Suprapubic skin (tissue), 4 donors: ENCODE data around the gene CTSD. TPM values are rescaled to one million over a fixed set of nuclear protein-coding genes. Genes with fewer than 3 reads are reported as not detected.
A peak's percentile ranks its signal among the peaks of the same experiment; 100 is the strongest.

Source experiments
- DNase-seq, 2 donors: peaks; one replicate each; pipeline ENCODE4 v3.0.0-alpha.2; 2019; ENCODE audit warnings: low spot score in 2 of 2
- H3K27ac ChIP-seq: fragments of 200-600 bp; sonication (generic); one replicate; pipeline ENCODE4 v1.5.1; 2019
- H3K27me3 ChIP-seq: fragments of 200-600 bp; sonication (generic); one replicate; pipeline ENCODE4 v1.5.1; 2019
- H3K36me3 ChIP-seq: fragments of 200-600 bp; sonication (generic); one replicate; pipeline ENCODE4 v1.5.1; 2019
- H3K4me1 ChIP-seq: fragments of 200-600 bp; sonication (generic); one replicate; pipeline ENCODE4 v1.5.1; 2019
- H3K4me3 ChIP-seq: fragments of 200-600 bp; sonication (generic); one replicate; pipeline ENCODE4 v1.5.1; 2019; ENCODE audit warnings: mild to moderate bottlenecking
- H3K9me3 ChIP-seq: fragments of 200-600 bp; sonication (generic); one replicate; pipeline ENCODE4 v1.5.1; 2019
- EP300 ChIP-seq: sonication (generic); formaldehyde crosslinking; IDR thresholded peaks from one replicate; pipeline ENCODE4 v1.6.1; 2017; ENCODE audit warnings: antibody characterized with exemption
- POLR2A ChIP-seq, 2 donors: fragments of 450-650 bp; IDR thresholded peaks; one replicate each; pipeline ENCODE4 v1.6.1; 2017; ENCODE audit warnings: antibody characterized with exemption in 2 of 2, mild to moderate bottlenecking in 2 of 2, moderate library complexity in 2 of 2
- POLR2AphosphoS5 ChIP-seq, 3 donors: sonication (generic); formaldehyde crosslinking; IDR thresholded peaks; one replicate each; pipeline ENCODE4 v1.6.1; 2017; ENCODE audit warnings: antibody characterized with exemption in 3 of 3
- WGBS: methylation state at CpG from one replicate; pipeline ENCODE4 v1.1.5; 2018; 5-methylcytosine and 5-hydroxymethylcytosine counted together
- total RNA-seq, 4 donors: library from RNA; depleted of rRNA; stranded (reverse); fragments of >200 nt; gene quantifications; one replicate each; pipeline ENCODE4 v1.1.0, GENCODE V29; 2016
- TF ChIP-seq, protein P1 (sequence below), 2 donors: fragments of 200-600 bp in 1 of 2; fragments of 450-650 bp in 1 of 2; sonication (generic) in 1 of 2; IDR thresholded peaks; one replicate each; pipeline ENCODE4 v1.5.1; 2016 to 2019; ENCODE audit warnings: antibody characterized with exemption in 2 of 2, mild to moderate bottlenecking in 1 of 2, moderate library complexity in 1 of 2

Gene CTSD
- total RNA-seq, 4 donors from 2014 or later = 319 to 596 (median 469) TPM

DNA sequence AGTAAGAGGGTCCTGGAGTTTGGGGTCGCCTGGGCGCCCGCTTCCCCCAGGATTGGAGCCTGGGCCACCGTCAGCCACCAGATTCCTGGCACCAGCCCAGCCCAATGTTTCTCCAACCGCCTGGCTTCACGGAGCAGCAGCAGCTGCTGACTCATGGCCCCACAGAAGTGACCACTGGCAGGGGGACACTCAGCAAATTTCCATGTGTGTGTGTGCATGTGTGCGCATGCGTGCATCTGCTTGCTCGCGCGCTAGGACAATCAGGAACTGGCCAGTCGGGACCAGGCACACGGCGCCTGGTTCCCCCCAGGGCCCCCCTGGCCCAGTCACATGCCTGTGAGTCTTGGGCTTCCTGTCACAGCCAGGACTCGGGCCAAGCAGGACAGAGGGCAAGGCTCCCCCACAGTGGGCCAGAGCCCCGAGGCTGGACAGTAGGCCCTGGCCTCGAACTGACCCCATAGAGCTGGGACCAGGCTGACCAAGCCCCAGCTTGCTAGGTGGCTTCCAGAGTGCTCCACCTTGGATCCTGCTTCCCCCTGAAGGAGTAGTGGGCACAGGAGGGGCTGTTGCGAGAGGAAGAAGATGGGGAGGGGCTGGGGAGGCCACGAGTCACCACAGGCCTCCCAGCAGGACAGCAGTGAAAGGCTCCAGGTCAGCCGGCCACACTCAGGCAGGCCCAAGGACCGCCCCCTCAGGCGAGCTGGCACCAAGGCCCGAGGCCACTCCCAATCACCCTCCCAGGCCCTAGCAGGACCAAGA lies 3.2 kb downstream of the CTSD start:
- H3K36me3 ChIP-seq = peaks cover 59% of the 10 kb centered on the region
- no peaks in the 10 kb centered on the region for H3K9me3 ChIP-seq
- peak overlapping the region; percentile 88 for H3K27ac ChIP-seq
- TF ChIP-seq POLR2A (IDR thresholded peaks at IDR 0.05) = no peak
- TF ChIP-seq POLR2AphosphoS5 (IDR thresholded peaks at IDR 0.05) = no peak
- peak overlapping the region; percentile 74 for H3K4me3 ChIP-seq
- H3K4me1 ChIP-seq = peaks cover 80% of the 10 kb centered on the region
- no peaks in the 10 kb centered on the region for H3K27me3 ChIP-seq
- DNase-seq = peak in 1 of 2 donors; percentile 88
- 47% methylated on average over 5 of the region's 23 CpGs for WGBS

DNA sequence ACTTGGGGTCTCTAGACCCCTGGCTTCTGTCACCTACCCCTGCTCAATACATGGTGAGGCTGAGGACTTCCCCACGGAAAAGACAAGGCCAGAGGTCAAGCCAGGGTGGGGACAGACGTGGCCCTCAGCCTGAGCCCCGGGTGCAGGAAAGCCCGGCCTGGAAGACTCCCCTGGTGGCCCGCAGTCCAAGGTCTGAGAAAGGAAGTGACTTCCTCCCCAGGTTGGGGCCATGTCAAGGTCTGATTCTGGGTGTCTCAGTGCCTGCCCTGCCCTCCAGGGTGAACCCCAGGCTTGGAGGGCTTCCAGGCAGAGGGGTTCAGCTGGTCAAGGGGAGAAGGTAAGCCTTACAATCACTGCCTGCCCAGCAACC lies 3.9 kb downstream of the CTSD start:
- peaks cover 80% of the 10 kb centered on the region for H3K4me1 ChIP-seq
- no peaks in the 10 kb centered on the region for H3K9me3 ChIP-seq
- no peak overlapping the region for H3K4me3 ChIP-seq
- TF ChIP-seq POLR2A (IDR thresholded peaks at IDR 0.05) (no peak), EP300 (no peak), POLR2AphosphoS5 (IDR thresholded peaks at IDR 0.05) (no peak)
- TF ChIP-seq, protein P1, sequence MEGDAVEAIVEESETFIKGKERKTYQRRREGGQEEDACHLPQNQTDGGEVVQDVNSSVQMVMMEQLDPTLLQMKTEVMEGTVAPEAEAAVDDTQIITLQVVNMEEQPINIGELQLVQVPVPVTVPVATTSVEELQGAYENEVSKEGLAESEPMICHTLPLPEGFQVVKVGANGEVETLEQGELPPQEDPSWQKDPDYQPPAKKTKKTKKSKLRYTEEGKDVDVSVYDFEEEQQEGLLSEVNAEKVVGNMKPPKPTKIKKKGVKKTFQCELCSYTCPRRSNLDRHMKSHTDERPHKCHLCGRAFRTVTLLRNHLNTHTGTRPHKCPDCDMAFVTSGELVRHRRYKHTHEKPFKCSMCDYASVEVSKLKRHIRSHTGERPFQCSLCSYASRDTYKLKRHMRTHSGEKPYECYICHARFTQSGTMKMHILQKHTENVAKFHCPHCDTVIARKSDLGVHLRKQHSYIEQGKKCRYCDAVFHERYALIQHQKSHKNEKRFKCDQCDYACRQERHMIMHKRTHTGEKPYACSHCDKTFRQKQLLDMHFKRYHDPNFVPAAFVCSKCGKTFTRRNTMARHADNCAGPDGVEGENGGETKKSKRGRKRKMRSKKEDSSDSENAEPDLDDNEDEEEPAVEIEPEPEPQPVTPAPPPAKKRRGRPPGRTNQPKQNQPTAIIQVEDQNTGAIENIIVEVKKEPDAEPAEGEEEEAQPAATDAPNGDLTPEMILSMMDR (IDR thresholded peaks at IDR 0.05) = no peak
- H3K36me3 ChIP-seq = peaks cover 65% of the 10 kb centered on the region
- no peaks in the 10 kb centered on the region for H3K27me3 ChIP-seq
- DNase-seq = no peak
- WGBS = no CpG with 5 or more reads among the region's 5 CpGs
- peak overlapping the region; percentile 49 for H3K27ac ChIP-seq

DNA sequence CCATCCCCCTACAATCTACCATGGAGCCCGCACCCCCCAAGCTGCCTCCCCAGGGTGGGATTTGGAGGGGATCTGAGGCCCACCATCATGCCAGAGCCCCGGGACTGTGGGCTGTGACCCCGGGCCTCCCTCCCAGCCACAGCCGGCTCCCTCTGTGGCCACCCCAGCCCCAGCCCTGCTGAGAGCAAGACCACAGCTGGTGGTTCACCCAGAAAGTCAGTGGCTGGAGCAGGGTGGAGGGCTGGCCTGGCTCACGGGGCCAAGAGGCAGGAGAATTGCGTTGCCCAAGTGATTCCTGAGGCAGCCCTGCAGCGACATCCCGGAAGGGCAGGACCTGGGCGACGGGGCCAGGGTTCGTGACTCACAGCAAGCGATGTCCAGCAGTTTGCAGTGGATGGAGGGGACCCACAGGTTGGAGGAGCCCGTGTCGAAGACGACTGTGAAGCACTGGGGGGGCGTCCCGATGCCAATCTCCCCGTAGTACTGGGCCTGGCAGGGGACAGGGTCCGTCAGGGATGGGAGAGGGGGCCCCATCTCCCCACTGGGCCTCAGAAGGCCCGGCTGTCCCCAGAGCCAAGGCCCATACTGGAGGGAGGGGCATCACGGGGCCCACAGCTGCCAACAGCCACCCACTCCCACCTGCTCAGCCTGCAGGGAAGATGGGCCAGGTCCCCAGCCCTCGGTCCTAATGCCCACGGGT lies 4.4 kb downstream of the CTSD start:
- H3K4me3 ChIP-seq = no peak overlapping the region
- no peak overlapping the region for H3K27ac ChIP-seq
- no peak for DNase-seq
- H3K27me3 ChIP-seq = no peaks in the 10 kb centered on the region
- H3K4me1 ChIP-seq = peaks cover 78% of the 10 kb centered on the region
- 100% methylated on average over 1 of the region's 23 CpGs for WGBS
- TF ChIP-seq POLR2AphosphoS5 (IDR thresholded peaks at IDR 0.05) = no peak
- no peak for TF ChIP-seq EP300
- TF ChIP-seq, protein P1 (IDR thresholded peaks at IDR 0.05) = no peak
- TF ChIP-seq POLR2A (IDR thresholded peaks at IDR 0.05) = no peak
- H3K9me3 ChIP-seq = no peaks in the 10 kb centered on the region
- peaks cover 71% of the 10 kb centered on the region for H3K36me3 ChIP-seq

DNA sequence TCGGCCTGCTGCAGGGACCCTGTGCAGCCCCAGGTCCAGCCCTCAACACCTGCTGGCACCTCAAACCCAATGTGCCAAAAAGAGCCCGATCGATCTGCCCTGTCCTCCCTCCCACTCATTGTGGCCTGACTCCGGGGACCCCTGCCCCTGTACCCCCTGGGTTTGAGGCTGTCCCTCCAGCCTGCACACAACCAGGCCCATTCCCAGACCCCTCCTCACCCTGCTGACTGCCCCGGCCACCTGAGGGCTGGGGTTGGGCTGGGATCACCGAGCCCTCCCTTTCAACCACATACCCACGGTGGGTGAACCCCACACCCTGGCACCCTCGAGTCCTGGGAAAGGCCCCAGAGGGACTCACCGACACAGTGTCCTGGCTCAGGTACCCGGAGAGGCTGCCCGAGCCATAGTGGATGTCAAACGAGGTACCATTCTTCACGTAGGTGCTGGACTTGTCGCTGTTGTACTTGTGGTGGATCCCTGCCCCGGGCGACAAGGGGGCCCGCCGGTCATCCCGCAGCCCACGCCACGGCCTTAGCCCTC lies 5.0 kb downstream of the CTSD start:
- Histone ChIP-seq H3K27me3 (no peaks in the 10 kb centered on the region), H3K4me3 (no peak overlapping the region), H3K27ac (no peak overlapping the region), H3K9me3 (no peaks in the 10 kb centered on the region), H3K4me1 (peaks cover 74% of the 10 kb centered on the region), H3K36me3 (peaks cover 77% of the 10 kb centered on the region)
- no peak for DNase-seq
- 79% methylated on average over 6 of the region's 21 CpGs for WGBS
- TF ChIP-seq EP300 (no peak), POLR2AphosphoS5 (IDR thresholded peaks at IDR 0.05) (no peak), POLR2A (IDR thresholded peaks at IDR 0.05) (no peak)
- TF ChIP-seq, protein P1 (IDR thresholded peaks at IDR 0.05) = no peak

DNA sequence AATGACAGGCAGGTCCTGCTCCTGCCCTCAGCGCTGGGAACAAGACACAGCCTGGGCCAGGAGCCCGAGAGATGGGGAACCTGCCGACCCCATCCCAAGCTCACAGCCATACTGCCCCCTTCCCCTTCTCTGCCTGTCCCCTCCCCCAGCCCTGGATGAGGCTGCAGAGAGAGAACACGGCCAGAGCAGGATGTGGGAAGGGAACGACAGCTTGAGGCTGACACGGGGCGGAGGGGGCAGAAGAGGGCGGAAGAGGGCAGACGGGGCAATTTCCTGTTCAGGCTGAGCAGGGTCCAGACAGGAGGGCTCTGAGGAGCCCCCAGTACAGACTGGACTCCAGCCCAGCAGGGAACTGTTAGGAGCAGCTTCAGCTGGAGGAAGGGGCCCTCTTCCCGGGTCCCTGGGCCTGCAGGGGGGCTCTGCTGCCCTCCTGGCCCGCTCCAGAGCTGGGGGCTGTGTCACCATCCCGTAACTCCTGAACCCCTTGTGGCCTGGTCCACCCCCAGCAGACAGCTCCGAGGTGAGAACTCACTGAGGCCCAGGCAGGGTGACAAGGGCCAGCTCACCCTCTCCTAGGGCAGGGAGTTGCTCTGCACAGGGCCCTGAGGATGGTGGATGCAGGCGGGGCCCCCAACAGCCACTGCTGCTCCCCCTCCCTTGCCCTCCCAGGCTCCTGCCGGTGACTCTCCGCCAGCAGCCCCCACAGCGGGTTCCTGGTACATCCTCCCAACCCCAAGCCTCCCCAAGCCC lies 5.7 kb downstream of the CTSD start:
- 80% methylated on average over 1 of the region's 17 CpGs for WGBS
- H3K9me3 ChIP-seq = no peaks in the 10 kb centered on the region
- TF ChIP-seq EP300 = no peak
- TF ChIP-seq POLR2AphosphoS5 (IDR thresholded peaks at IDR 0.05) = no peak
- TF ChIP-seq, protein P1 (IDR thresholded peaks at IDR 0.05) = no peak
- TF ChIP-seq POLR2A (IDR thresholded peaks at IDR 0.05) = no peak
- peaks cover 72% of the 10 kb centered on the region for H3K4me1 ChIP-seq
- no peak overlapping the region for H3K27ac ChIP-seq
- H3K4me3 ChIP-seq = no peak overlapping the region
- no peaks in the 10 kb centered on the region for H3K27me3 ChIP-seq
- no peak for DNase-seq
- peaks cover 83% of the 10 kb centered on the region for H3K36me3 ChIP-seq
